Measurements from ENCODE around the gene NOL12.
A peak's percentile ranks its signal among the peaks of the same experiment; 100 is the strongest.
"Not testable (repeated sequence)": the region's sequence is repeated elsewhere in the genome, so short reads cannot be mapped to it uniquely, and the experiment has no call there.

NOL12 gene, protein sequence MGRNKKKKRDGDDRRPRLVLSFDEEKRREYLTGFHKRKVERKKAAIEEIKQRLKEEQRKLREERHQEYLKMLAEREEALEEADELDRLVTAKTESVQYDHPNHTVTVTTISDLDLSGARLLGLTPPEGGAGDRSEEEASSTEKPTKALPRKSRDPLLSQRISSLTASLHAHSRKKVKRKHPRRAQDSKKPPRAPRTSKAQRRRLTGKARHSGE

DNA sequence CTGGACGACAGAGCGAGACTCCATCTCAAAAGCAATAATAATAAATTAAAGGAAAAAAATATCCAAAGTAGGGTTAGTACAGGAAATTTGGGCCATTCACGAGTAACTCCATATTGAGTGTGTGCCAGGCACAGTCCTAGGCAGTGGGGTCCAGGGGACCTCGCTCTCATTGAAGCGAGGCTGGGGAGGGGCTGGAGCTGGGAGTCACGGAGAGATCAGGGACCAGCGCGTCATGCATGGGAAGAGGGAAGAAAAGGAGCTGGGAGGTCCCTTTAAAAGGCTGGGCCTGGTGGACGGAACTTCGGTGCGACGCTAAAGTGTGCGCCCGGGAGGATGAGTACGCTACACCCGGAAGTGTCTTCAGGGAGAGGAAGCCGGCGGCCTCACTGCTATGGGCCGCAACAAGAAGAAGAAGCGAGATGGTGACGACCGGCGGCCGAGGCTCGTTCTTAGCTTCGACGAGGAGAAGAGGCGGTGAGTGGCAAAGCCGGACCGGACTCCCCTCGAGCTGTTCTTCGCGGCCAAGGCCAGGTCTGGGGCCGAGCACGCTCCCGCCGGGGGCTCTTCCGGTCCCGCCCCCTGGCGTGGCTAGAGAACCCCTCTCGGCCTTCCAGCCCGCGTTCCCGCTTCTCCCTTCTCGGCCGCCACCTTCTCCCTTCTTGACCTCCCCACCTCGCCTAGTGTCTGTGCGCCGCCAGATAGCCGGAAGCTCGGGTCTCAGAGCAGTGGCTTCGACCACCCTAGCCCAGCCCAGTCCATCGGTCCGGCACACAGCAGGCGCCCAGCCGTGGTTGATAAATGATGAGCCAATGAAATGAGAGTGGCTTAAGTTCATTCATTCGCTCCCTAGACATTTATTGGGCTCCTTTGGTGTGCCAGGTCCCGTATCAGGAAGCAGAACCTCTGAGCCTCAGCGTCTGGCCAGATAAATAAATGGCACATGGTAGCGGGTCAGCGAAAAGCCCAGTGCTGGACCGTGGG lies at the start of gene NOL12:
Gene NOL12 (plus strand): TSS at position 342 of the 981 bp plus-strand sequence. CDS start 50 bp downstream, at position 392.
- DNase-seq: peak; percentile 79

DNA sequence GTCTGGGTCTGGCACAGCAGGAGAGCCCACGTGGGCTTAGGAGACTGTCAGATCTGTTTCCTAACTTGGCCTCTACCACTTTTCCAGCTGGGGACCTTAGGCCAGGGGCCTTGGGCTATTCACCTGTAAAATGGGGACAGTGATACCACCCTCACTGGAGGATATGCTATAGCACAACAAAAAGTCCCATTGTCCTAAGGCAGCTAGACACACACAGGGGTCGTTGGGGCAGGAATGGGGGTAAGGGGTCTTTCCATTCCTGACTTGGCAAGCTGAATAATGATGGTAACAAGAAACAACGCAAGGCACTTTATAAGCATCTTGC lies 49.2 kb upstream of the NOL12 start:
- DNase-seq: no peak

DNA sequence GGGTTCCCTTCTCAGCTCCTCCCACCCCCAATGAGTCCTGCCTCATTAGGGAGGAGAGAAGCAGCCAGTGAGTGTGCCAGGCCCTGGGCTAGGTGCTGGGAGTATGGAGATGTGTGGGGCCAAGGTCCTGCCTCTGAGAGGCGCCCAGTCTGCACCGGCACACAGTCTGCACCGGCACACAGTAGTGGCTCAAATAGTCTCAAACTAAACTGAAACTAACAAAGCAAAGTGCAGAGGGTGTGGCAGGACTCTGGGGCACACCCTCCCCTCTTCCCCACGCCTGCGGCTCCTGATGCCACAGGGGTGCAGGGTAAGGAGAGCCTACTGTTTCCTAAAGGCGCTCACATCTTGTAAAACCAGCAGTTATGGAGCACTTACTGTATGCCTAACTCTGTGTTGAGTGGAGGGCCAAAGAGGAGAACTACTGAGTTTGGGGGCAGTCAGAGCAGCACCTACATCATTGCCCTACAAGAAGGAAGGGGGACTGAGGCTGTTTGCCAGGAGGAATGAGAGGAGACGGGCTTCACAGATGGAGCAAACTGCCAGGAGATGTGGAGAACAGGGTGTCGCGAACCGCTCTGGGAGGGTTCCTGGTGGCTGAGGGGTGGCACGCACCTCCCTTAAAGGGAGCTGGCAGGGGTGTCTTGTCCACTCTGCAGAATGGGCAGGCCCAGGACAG lies 47.6 kb upstream of the NOL12 start:
- peak; percentile 53 for DNase-seq

DNA sequence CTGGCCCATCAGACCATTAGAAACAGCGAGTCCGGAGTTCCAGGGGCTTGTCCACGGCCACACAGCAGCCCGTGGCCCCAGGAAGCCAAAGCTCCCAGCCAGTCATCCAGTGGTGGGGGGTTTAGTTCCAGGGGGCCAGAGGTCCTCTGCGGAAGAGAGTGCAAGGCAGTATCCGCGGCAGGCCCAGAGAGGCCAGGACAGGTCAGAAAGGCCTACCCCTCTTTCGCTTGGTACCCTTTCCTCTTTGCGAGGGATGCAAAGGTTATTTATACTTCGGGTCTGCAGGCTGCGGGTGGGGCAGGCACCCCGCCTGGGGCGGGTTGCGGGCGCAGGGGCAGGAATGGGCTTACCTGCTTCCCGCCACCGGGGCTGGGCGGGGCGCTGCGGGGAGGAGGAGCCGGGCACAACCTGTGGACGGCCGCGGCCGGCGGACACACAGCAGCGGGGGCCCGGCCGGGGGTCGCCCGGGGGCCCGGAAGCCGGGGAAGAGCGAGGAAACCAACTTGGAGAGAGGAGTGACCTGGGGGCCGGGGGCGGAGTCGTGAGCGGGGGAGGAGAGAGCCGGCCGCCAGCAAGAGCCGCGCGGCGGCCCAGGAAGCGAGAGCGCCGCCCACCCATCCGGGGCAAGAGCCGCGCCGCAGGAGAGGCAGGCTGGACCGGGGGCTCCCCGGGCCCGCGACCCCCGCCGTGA lies 46.9 kb upstream of the NOL12 start, which contains the start of gene SH3BP1:
Gene SH3BP1 (plus strand): TSS at position 600 of the 691 bp plus-strand sequence. CDS start 119 bp downstream, outside the sequence.
- peak; percentile 72 for DNase-seq

DNA sequence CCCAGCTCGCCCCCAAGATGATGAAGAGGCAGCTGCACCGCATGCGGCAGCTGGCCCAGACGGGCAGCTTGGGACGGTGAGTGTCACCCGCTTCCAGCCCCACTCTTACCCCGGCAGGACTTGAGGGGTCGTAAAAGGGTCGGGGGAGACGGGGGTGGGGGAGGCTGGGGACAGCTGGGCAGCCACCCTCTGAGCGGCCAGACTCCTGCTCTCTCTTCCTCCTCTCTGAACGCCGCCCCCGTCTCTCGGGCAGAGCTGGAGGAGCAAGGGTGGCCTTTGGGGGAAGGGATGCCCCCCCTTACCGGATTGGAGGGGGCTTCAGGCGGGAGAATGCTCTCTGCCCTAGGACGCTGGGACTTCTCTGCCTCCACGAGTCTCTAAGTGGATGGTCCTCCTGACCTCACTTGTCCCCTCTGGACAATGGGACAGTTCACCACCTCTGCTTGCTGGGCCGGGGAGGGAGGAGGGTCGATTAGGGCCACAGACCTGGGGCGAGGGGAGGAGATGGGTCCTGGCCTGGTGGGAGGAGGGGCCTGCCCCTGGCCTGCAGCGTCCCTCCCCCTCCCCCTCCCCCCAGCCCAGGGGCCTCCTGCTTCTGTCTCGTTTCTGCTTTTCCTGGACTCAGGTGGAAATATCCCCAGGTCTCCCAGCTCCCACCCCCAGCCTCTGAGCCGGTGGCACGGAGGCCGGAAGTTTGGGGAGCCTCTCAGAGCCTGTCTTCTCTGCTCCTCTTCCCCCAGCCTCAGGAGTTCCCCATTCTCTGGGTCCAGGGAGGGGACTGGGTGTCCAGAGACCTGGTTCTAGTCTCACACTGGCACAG lies 46.2 kb upstream of the NOL12 start:
- DNase-seq: peak; percentile 44

DNA sequence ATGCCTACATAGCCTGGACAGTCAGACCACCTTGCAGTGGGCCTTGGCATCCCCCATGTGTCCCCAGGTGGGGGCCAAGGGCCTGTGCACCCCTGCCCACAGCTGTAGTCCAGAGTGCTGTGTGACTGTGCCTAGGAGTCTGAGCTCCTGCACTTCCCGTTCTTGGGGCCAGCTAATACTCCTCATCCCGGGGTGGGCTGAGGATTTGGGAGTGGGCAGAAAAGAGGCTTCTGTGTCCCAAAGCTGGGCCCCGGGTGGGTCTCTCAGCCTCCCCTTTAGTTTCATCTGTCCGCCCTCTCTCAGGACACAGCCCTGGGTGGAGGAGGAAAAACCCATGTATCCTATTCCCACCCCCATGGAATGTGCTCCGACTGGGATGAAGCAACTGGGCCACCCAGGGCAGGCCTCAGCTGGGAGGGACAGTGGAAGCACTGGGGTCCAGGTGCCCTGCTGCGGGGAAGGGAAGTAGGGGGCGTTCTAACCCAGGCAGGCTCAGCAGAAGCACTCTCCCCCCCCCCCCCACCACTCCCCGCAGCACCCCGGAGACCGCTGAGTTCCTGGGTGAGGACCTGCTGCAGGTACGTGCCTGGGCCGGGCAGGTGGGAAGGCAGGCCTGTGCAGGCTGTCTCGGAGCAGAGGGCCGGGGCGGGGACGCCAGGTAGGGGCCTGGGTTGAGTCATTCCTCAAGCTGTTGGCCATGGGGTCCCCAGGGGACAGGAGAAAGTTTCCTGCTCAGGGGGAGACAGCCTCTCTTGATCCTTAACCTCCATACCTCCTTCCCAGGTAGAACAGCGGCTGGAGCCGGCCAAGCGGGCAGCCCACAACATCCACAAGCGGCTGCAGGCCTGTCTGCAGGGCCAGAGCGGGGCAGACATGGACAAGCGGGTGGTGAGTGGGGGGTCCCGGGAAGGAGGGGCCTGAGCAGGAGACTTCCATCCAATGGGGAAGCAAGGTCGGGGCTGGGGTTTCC lies 45.3 kb upstream of the NOL12 start:
- peak; percentile 70 for DNase-seq

DNA sequence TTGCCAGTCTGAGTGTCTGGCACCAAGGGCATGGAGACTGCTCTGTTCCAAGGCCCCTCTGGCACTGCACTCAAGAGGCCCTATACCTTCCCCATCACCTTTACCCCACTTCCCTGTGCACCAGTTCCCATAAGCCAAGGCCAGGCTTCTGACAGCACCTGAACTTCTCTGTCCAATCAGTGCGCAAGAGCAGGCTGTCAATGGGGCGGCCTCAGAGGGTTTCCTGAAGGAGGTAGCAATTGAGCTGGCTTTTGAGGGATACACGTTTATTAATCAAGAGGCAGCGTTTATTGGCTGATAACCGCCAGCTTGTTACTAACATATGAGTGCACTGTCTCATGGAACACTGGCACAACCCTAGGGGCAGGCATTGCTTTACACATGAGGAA lies 44.6 kb upstream of the NOL12 start:
- no peak for DNase-seq

DNA sequence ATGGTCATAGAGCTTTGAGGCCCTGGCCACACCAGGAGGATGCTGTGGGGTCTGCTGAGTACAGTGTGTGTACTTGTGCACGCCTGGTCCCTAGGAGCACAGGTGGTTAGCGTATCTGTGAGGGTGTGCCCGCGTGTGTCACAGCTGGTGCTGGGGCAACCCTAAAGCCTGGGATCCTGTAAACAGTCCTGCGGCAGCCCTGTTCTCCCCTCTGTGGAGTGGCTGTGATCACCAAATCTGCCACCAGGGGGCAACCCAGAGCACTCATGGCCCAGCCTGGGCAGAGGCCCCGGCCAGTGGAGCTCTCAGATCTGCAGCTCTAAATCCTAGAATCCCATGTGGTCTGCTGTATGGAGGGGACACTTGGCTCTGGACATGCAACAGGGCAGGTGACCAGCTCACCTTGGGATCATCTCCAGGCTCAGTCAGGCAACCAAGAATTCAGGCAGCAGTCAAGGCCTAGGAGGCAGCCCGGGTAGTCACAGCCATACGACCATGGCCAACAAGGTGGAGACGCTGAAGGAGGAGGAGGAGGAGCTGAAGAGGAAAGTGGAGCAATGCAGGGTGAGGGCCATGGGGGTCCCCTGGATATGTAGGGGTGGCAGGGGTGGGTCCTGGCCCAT lies 42.8 kb upstream of the NOL12 start:
- peak; percentile 90 for DNase-seq

DNA sequence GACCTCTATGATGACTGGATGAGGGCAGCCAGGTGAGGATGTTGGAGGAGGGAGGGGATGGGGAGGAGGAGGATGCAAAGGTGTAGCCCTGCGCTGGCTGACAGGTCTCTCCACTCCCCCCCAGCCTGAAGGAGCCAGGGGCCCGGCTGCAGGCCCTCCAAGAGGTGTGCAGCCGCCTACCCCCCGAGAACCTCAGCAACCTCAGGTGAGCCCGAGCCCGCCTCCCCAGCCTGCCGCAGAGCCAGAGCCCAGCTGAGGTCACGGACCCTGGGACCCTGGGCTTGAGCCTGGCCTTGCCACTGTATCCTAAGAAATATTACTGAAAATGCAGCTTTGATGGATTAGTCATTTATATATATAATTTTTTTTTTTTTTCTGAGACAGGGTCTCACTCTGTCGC lies 38.8 kb upstream of the NOL12 start:
- no peak for DNase-seq

DNA sequence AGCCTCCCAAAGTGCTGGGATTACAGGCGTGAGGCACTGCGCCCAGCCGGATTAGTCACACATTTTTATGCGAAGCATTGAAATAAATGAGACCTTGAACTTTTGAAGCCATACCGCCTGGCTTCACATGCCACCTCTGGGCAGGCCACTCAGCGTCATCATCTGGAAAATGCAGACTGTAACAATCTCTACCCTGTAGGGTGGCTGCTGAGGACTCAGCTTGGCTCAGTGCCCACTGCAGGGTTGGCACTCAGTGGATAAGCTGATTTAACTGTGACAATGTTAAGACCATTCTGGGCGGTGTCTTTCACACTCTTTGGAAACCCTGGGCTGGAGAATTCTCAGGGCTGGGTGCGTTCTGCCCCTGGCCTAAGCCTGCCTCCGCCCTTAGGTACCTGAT lies 38.2 kb upstream of the NOL12 start:
- DNase-seq: no peak

DNA sequence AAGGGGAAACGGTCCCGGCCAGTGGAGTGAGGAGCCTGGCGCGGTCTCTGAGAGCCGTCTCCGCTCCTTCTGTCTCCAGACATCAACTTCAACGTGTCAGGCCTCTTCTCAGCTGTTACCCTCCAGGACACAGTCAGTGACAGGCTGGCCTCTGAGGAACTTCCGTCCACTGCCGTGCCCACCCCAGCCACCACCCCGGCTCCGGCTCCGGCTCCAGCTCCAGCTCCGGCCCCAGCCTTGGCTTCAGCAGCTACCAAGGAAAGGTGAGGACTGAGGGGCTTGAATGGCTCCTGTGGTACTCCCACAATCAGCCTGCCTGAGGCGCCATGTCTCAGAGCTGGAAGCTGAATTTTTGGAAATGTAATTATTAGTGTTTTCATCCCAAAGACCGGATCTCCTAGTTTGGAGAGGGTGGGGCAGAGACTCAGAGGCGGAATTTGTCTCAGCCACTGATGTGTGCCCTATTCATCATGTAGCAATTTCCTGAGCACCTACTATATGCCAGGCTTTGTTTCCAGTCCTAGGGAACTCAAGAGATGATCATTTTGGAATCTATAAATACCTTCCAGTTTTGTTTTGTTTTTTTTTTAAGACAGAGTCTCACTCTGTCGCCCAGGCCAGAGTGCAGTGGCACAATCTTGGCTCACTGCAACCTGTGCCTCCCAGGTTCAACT lies 35.5 kb upstream of the NOL12 start:
- DNase-seq: no peak

DNA sequence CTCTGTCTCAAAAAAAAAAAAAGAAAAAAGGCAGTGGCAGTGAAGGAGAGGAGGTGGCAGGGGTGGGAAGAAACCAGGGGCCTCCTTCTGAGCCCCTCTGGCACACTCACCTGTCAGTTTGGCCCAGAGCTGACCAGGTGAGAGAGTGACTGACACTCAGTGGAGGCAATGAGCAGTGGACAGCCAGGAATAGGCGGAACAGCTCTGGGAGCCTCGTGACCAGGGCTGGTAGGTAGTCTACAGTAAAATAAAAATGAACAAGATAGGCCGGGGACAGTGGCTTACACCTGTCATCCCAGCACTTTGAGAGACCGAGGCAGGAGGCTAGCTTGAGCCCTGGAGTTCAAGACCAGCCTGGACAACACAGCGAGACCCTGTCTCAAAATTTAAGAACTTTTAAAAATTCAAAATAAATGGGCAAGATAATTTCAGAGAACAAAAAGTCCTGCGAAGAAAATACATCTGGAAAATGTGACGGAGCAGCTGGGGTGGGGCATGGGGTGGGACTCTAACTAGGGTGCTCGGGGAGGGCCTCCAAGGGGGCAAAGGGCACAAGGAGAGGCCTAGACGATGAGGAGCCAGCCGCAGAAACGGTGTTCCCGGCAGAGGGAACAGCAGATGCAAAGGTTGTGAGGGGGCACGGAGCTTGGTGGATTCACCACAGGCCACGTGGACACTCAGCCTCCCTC lies 31.4 kb upstream of the NOL12 start:
- DNase-seq: no peak

DNA sequence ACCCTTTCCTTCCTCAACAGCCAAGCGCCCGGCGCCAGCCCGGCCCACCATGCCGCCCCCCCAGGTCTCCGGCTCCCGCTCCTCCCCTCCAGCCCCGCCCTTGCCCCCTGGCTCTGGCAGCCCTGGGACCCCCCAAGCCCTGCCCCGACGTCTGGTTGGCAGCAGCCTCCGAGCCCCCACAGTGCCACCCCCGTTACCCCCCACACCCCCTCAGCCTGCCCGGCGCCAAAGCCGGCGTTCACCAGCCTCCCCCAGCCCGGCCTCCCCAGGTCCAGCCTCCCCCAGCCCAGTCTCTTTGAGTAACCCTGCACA lies 30.9 kb upstream of the NOL12 start:
- no peak for DNase-seq

DNA sequence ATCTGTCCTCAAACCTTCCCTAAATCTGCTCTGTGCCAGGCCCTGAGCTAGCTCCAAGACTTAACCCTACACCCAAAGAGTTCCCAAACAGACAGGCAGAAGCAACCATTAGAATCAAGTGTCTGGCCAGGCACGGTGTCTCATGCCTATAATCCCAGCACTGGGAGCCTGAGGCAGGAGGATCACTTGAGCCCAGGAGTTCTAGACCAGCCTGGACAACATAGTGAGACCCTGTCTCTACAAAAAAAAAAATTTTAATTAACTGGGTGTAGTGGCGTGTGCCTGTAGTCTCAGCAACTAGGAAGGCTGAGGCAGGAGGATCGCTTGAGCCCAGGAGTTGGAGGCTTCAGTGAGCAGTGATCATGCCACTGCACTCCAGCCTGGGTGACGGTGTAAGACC lies 29.6 kb upstream of the NOL12 start:
- not testable (repeated sequence) for DNase-seq

DNA sequence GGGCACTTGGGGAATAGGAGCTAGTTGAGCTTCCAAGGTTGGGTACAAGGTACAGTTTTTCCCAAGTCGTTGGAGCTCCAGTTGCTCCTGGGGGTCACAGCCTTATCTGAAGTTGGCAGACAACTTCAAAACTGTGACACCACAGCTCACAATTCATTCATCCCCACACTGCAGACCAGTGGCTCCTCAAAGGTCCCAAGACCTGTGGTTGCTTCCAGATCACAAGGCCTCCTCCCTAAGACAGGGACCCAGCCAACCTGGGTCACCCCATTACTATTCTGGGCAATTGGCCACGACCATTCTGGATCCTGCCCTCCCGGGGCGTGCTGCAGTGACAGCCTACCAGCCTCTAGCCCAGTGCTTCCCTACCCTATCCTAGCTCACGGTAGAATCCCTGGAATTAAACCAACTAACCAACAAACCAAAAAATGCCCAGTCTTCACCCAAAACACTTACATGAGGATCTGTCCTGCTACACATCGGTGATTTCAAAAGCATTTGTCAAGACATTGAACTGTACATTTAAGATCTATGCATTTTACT lies 28.5 kb upstream of the NOL12 start:
- no peak for DNase-seq

DNA sequence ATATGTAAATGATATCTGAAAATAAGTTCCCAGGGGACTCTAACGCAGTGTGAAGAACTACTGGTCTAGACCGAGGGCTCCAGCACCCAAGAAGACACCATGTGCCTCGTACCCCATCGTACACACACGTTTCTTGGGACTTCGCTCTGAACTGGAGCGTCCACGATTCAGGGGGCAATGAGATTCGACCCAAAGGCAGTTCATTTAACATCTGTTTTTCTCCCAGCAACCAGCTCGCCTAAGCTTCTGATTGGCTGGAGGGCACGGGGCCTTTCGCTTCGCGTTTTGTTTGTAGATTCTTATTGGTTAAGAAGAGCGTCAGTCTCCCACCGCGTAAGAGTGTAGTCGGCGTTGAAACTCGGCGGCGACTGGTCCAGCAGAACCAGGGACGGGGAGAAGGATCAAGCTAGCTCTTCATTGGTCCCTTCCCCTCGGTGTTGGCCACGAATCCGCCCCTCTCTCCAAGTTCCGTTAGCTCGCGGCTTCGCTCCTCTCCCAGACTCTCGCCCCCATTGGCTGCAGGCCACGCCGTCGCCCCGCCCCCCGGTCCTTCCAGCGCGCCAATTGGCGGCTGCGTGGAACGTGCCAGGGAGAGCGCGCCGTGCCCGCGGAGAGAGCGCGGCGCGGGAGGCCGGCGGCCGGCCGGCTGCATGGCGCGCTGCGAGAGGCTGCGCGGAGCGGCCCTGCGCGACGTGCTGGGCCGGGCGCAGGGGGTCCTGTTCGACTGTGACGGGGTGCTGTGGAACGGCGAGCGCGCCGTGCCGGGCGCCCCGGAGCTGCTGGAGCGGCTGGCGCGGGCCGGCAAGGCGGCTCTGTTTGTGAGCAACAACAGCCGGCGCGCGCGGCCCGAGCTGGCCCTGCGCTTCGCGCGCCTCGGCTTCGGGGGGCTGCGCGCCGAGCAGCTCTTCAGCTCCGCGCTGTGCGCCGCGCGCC lies 27.7 kb upstream of the NOL12 start, which contains the start of gene PDXP:
Gene PDXP (plus strand): TSS at position 591 of the 933 bp plus-strand sequence. CDS start 60 bp downstream, at position 651.
- DNase-seq: peak; percentile 99

DNA sequence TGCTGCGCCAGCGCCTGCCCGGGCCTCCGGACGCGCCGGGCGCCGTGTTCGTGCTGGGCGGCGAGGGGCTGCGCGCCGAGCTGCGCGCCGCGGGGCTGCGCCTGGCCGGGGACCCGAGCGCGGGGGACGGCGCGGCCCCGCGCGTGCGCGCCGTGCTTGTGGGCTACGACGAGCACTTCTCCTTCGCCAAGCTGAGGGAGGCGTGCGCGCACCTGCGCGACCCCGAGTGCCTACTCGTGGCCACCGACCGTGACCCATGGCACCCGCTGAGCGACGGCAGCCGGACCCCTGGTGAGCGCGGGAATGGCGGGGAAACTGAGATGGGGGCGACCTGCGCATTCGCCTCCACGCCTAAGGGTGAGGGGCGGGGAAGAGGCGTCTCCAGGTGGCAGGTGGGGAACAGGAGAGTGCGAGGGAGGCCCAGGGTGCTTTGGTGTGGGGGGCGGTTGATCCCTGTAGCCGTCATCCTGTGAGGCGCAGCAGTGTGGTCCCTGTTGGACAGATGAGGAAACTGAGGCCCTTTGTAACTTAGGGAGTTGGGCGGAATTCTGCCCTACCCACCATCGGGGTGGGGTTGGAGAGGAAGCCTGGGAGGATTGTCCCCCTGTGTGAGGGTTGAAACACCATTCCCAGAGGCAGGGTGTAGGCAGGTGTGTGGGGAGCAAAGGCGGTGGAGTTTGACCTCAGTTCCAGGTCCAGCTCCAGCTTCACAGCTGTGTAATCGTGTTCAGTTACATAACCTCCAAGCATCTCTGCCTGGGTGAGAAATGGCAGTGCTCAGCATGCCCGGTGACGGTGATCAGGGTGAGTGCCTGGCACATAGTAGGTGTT lies 26.9 kb upstream of the NOL12 start:
- peak; percentile 40 for DNase-seq

All from CD4-positive, alpha-beta T cell treated with Interleukin-6 for 4 hours (primary cell).